Measurements from ENCODE around the gene ZNF439. TPM values are rescaled to one million over a fixed set of nuclear protein-coding genes. Genes with fewer than 3 reads are reported as not detected.
A peak's percentile ranks its signal among the peaks of the same experiment; 100 is the strongest.
"Not testable (repeated sequence)": the region's sequence is repeated elsewhere in the genome, so short reads cannot be mapped to it uniquely, and the experiment has no call there.

ZNF439 gene
- 10 to 100 TPM; 10.8 to 27.4 (median 21.4) TPM for polyA plus RNA-seq (ENCODE audit: insufficient read length in 4 of 4)

GRCh38 chr19:11848594-11849469, at the start of gene ZNF439:
ZNF439 (plus strand) TSS chr19:11848726; CDS start chr19:11848868, 142 bp downstream.
- DNase-seq (ENCODE audit: low read depth in 4 of 4, low spot score in 3 of 4) = peak; percentile 69 to 85 (median 78)

GRCh38 chr19:11806354-11807098, 42.0 kb upstream of the ZNF439 start:
- DNase-seq (ENCODE audit: low read depth in 4 of 4, low spot score in 3 of 4) = no peak

DNA sequence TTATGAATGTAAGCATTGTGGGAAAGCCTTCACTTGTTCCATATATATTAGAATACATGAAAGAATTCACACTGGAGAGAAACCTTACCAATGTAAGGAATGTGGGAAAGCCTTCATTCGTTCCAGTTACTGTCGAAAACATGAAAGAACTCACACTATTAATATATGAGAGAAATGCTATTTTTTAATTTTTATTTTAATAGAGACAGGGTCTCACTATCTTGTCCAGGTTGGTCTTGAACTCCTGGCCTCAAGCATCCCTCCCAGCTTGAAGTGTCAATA, 41.5 kb upstream of the ZNF439 start:
- no peak for DNase-seq (ENCODE audit: low read depth in 4 of 4, low spot score in 3 of 4)

DNA sequence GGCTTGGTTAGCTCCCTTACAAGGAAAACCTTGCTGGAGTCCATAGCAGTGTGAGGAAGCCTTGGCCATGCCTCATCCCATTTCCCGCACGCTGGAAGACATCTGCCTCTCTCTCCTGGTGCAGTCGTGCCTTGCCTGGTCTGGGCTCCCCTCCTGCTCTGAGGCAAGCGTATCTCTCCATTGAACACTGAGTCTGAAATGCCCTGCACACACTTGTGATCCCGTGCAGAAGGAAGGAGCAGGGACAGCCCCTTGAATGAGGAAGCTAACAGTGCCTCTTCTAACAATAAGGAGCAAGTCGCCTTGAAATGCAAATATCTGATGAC, 34.9 kb upstream of the ZNF439 start:
- DNase-seq (ENCODE audit: low read depth in 4 of 4, low spot score in 3 of 4) = no peak

DNA sequence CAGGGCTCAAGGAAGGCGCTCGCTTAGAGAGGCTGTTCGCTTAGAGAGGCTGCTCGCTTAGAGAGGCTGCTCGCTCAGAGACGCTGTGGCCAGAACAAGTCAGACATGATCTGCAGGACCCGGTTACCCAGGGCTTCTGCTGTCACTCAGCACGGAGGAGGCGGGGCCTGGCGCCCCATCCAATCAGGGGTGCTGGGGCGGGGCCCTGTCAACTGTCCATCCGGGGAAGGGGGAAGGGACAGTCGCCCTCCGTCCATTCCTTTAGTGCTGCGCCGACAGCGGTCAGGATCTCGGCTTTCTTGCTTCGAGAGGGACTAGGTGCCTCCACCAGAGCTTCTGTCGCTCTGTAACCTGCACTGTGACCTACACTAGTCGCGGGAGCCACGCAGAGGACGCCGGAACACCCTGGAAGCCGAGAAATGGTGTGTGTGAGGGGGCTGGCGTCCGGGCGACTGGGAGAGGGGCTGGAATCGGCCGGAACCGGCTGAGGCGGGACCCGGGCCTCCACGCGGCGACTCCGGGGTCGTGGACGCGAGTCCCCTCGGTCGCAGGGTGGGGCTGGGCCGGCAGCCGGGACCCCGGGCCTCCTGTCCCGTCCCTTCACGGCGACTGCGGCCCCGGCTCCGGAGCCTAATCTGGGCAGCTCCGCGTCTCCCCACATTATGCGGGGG, 34.4 kb upstream of the ZNF439 start, which contains the start of gene ZNF440:
Gene ZNF440, plus strand, starts transcription at position 245 of the 671 bp plus-strand sequence. Its CDS starts 175 bp downstream, at position 420.
- peak; percentile 85 to 91 (median 88) for DNase-seq (ENCODE audit: low read depth in 4 of 4, low spot score in 3 of 4)

- peak in 1 of 4 donors; percentile 10 for DNase-seq (ENCODE audit: low read depth in 4 of 4, low spot score in 3 of 4)
These were observed 33.9 kb upstream of the ZNF439 start for GRCh38 chr19:11814700-11815035.

DNA sequence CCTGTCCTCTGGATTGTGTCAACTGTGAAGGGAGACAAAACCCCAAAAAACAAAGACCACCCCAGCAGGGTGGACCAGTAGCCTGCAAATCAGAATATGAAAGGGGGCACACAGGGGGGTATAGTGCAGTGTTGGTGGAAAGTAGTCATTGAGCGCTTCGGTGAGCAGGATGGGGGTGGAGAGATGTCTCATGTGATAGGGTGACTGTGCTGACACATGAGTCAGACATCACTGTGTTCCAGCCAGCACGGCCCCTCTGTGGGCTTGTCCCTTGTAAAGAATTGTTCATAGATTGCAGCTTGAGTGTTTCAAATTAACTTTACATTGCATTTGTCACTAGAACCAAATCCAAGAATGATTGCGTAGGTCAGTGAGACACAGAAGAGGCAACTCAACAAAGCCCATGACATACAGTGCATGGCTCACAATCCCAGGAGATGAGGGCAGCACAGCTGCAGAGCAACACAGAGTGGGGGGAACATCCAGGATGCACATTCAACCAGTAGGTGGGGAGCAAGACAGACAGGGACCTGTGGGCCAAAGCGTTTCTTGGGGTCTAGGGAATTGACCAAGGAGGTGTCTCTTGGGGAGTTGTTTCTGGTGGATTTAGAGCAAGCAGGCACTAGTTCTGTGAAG, 26.9 kb upstream of the ZNF439 start:
- DNase-seq (ENCODE audit: low read depth in 4 of 4, low spot score in 3 of 4) = no peak

- DNase-seq (ENCODE audit: low read depth in 4 of 4, low spot score in 3 of 4) = not testable (repeated sequence)
These were observed 19.3 kb upstream of the ZNF439 start for GRCh38 chr19:11828957-11829876.

DNA sequence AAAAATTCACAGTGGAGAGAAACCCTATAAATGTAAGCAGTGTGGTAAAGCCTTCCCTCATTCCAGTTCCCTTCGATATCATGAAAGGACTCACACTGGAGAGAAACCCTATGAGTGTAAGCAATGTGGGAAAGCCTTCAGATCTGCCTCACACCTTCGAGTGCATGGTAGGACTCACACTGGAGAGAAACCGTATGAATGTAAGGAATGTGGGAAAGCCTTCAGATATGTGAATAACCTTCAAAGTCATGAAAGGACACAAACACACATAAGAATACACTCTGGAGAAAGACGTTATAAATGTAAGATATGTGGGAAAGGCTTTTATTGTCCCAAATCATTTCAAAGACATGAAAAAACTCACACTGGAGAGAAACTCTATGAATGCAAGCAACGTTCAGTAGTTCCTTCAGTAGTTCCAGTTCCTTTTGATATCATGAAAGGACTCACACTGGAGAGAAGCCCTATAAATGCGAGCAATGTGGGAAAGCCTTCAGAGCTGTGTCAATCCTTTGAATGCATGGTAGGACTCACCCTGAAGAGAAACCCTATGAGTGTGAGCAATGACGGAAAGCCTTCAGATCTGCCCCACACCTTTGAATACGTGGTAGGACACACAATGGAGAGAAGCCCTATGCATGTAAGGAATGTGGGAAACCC, 16.1 kb upstream of the ZNF439 start:
- DNase-seq (ENCODE audit: low read depth in 4 of 4, low spot score in 3 of 4) = no peak

DNA sequence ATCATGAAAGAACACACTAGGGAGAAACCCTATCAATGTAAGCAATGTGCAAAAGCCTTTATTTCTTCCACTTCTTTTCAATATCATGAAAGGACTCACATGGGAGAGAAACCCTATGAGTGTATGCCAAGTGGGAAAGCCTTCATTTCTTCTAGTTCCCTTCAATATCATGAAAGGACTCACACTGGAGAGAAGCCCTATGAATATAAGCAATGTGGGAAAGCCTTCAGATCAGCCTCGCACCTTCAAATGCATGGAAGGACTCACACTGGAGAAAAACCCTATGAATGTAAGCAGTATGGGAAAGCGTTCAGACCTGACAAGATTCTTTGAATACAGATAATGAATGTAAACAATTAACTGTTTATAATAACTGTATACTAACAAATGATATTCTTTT, 15.0 kb upstream of the ZNF439 start:
- DNase-seq (ENCODE audit: low read depth in 4 of 4, low spot score in 3 of 4) = no peak

DNA sequence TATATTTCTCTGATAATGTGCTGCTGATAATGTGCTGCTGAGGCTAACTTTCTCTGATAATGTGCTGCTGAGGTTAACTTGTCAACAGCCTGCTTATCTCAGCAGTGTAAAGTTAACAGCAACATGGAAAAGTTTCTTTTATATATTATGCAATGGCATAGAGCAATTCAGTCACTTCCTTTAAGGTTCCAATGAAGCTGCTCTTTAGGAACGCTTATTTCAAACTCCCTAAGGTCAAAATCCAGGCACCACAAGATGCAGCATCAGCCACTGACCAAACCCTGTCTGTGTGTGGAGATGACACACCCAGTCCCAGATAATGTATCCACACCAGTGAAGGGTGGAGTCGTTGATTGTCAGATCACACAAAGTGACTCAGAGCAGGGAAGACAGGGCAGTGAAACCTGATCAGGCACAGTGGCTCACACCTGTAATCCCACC, 12.9 kb upstream of the ZNF439 start:
- DNase-seq (ENCODE audit: low read depth in 4 of 4, low spot score in 3 of 4) = not testable (repeated sequence)

DNA sequence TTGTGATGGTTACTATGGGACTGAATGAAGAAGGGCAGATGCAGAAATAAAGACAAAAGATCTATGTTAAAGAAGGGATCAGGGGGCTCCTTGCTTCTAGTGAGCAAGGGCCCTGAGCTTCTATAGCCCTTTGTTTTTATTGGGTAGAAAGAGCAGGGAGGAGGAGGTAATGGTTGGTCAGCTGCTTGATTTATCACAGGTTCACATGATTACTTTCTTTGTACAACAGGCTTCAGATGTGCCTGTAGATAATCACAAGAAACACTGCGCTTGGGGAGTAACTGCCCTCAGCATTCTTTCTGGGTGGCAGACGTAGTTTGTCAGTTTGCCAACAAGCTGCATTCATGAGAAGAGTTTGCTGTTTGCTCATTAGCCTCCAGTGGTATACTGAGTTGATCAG, 4.8 kb upstream of the ZNF439 start:
- peak in 3 of 4 donors; percentile 18 to 32 (median 31) for DNase-seq (ENCODE audit: low read depth in 4 of 4, low spot score in 3 of 4)

- DNase-seq (ENCODE audit: low read depth in 4 of 4, low spot score in 3 of 4) = not testable (repeated sequence)
These were observed 911 bp upstream of the ZNF439 start for GRCh38 chr19:11847615-11848014.

DNA sequence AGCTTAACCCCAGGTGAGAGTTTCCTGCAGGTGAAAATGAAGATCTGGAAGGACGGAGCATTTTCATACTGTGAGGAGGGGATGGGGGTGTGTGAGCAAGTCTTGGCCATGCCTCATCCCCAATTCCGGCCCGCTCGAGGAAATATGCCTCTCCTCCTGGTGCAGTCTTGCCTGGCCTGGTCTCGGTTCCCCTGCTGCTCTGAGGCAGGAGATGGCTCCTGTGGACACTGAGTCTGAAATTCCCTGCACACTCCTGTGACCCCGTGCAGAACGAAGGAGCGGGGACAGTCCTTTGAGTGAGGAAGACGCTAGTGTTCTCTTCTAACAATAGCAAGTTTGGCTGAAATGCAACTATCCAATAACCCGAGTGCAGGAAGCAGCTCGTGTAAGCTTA, 329 bp upstream of the ZNF439 start:
- no peak for DNase-seq (ENCODE audit: low read depth in 4 of 4, low spot score in 3 of 4)

- not testable (repeated sequence) for DNase-seq (ENCODE audit: low read depth in 4 of 4, low spot score in 3 of 4)
These were observed 1.8 kb downstream of the ZNF439 start for GRCh38 chr19:11850289-11850688.

DNA sequence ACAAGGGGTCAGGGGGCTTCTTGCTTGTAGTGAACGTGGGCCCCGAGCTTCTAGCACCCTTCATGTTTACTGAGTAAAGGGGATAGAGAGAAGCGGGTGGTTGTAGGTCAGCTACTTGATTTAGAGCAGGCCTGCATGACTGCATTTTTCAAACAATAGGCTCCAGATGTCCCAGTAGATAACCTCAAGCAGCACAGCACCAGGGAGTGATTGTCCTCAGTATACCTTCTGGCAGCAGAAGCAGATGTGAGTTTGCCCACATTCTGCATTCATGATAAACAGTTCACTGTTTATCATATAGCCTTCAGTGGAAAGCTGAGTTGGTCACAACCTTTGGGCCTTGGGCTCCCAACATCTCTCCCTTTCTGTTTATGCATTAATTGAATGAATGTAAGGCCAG, 4.8 kb downstream of the ZNF439 start:
- no peak for DNase-seq (ENCODE audit: low read depth in 4 of 4, low spot score in 3 of 4)

- no peak for DNase-seq (ENCODE audit: low read depth in 4 of 4, low spot score in 3 of 4)
These were observed 8.2 kb downstream of the ZNF439 start for GRCh38 chr19:11856596-11857250.

- DNase-seq (ENCODE audit: low read depth in 4 of 4, low spot score in 3 of 4) = no peak
These were observed 12.2 kb downstream of the ZNF439 start for GRCh38 chr19:11860721-11861120.

DNA sequence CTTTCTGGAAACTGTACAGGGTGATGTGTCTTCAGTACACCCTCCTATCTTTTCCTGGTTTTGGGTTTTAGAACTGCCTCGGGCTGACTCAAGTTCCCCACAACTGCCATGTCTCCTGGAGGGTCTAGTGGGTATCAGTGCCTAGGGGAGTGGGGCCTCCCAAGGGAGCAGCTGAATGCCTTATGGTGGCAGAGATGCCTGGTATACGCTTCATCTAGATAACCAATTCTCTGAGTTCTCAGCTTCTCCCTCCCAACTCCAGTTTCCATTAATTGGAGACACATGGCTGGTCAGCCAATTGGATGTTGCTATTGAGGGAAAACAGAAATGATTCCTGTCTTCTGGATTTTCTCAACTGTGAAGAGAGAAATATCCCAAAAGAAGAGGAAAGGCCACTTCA, 12.8 kb downstream of the ZNF439 start:
- no peak for DNase-seq (ENCODE audit: low read depth in 4 of 4, low spot score in 3 of 4)
